GM12801 (cell line): ENCODE measurements around the gene SLC25A12.

Source experiments
- TF ChIP-seq, protein P1 (sequence below): IDR thresholded peaks from one replicate; pipeline ENCODE4 v1.5.1; 2011; ENCODE audit warnings: control low read depth; ENCODE audit not compliant: insufficient read length; ENCODE audit errors: extremely low read depth

Gene SLC25A12

DNA sequence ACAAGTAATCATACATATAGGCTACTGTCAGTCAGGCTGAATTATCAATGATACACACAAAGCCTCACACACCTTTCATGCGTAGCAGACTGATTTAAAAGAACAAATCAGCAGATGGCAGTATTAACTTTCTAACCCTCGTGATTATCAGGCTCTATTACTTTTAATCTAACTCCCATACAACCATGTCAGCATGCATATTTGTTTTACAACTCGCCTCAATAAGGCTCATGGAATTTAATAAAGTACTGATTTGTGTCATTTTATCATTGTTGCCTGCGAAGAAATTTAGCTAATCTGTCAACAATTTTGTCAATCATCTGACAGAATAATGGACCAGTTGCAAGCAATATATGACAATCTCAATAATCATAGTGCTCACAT lies 82.8 kb downstream of the SLC25A12 start:
- TF ChIP-seq, protein P1, sequence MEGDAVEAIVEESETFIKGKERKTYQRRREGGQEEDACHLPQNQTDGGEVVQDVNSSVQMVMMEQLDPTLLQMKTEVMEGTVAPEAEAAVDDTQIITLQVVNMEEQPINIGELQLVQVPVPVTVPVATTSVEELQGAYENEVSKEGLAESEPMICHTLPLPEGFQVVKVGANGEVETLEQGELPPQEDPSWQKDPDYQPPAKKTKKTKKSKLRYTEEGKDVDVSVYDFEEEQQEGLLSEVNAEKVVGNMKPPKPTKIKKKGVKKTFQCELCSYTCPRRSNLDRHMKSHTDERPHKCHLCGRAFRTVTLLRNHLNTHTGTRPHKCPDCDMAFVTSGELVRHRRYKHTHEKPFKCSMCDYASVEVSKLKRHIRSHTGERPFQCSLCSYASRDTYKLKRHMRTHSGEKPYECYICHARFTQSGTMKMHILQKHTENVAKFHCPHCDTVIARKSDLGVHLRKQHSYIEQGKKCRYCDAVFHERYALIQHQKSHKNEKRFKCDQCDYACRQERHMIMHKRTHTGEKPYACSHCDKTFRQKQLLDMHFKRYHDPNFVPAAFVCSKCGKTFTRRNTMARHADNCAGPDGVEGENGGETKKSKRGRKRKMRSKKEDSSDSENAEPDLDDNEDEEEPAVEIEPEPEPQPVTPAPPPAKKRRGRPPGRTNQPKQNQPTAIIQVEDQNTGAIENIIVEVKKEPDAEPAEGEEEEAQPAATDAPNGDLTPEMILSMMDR, result no peak

DNA sequence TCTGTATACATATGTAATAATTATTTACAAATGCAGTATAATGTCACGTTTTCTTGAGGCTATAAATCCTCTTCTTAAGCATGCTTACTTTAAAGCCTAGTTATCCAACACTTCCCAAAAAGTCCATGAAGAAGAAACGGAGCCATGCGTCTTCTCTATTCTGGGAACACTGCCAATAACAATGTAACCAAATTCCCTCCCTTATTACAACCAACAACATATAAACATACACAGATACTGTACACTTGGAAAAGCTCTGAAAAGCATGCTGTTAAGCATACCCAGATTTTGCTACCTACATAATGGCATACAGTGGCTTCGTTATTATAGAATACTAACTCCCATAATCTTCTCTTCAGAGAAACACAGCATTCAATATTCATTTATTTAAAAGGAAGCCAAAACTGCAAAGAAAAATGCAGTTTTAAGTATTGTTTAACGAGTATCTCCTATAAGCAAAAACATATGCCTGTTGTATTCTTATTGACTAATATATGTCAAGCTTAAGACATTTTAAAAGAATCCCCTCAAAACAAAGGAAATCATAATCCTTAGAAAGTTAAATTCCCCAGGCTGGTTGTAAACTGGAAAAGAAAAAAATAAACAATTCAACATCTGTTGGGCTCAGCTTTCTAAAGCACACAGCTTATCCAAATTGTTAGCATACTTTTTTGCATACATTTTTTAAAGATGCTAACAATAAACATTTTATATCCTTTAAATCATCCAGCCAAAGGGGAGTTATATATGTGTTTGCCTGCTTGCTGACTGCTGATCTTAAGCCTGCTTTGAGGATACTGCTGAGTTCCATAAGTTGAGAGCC lies 83.4 kb downstream of the SLC25A12 start:
- TF ChIP-seq, protein P1, result no peak

DNA sequence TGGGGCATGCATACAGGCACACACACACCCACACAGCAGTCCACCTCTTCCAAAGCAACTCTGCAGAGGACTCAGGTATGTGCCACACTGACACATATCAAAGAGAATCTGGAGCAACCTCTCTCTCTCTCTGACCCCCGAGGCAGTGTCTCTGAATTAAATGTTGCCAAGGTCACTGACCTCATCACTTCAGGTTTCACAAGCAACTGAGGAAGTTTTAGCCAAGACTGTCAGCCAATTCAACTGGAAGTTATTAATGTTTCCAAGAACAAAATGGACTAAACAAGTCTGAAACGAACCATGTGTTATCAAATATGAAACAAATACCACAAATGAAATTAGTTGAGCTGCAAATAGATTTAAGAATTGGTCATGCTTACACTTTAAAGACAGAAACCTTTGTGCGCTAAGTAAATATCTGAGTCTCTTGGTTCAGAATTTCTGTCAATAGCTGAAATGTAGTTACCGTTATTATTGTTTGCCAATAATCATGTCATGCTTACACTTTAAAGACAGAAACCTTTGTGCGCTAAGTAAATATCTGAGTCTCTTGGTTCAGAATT lies 86.1 kb downstream of the SLC25A12 start:
- TF ChIP-seq, protein P1, result no peak

DNA sequence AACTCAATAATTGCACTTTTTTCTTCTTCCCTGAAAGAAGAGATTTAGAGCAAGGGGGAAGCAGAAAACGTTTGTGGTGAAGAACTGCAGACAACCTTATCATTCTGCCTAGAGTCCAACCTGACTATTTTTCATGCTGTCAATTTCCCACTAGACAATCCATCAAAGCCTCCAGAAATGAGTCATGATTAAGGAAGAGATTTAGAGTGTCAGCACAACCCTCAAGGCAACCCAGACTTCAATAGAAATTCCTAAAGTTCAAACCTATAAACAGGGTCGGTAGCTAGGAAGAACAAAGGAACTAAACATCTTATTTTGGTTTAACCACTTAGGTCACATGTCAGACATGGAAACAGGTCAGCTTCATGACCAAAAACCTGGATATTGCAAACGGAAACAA lies 86.9 kb downstream of the SLC25A12 start:
- TF ChIP-seq, protein P1, result no peak

DNA sequence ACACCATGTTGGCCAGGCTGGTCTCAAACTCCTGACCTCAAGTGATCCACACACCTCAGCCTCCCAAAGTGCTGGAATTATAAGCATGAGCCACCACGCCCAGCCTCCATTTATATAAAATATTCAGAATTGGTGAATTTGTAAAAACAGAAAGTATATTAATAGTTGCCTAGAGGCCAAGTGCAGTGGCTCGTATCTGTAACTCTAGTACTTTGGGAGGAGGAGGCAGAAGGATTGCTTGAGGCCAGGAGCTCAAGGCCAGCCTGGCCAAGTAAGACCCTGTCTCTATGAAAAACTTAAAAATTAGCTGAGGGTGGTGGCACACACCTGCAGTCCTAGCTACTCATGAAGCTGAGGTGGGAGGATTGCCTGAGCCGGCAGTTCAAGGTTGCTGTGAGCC lies 89.6 kb downstream of the SLC25A12 start:
- TF ChIP-seq, protein P1, result no peak

DNA sequence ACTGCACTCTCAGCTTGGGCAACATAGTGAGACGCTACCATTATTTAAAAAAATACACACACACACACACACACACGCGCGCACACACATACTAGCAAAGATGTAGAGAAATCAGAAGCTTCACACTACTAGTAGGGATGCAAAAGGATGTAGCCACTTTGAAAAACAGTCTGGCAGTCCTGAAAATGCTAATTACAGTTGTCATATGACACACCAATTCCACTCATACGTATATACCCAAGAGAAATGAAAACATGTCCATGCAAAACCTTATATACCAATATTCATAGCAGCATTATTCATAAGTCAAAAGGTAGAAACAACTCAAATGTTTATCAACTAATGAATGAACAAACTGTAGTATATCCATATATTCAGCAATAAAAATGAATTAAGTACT lies 90.3 kb downstream of the SLC25A12 start:
- TF ChIP-seq, protein P1, result no peak

DNA sequence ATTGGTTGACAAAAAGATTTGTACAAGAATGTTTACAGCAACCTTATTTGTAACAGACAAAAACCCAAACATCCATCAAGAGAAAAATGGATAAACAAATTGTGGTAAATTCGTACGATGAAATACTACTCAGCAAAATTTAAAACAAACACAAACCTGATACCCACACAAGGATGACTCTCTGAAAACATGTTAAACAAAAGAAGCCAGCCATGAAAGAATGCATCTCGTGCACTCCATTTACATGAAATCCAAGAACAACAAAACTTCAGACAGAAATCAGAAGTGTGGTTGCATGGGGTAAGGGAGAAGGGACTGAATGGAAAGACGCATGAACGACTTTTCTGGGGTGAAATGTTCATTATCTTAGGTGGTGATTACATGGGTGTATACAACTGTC lies 93.4 kb downstream of the SLC25A12 start:
- TF ChIP-seq, protein P1, result no peak
